PC-3 (cell line): ENCODE data around the gene WDFY3. TPM values are rescaled to one million over a fixed set of nuclear protein-coding genes. Genes with fewer than 3 reads are reported as not detected.

Experiments used
- ATAC-seq: fragments of 200-7000 bp; cut with Tn5 transposase; 2 replicates; pipeline ENCODE4 v1.9.1; 2020; ENCODE audit warnings: mild to moderate bottlenecking, moderate library complexity
- BruUV-seq: library from RNA; stranded (reverse); fragments of 400-500 nt; replicated peaks from 2 replicates; lab custom pipeline; 2021; lab: Mats Ljungman, UMichigan
- CTCF ChIA-PET: fragments of 300-600 bp; sonication (Branson Sonifier 250); formaldehyde crosslinking; loops from one replicate; lab custom pipeline; 2022; ENCODE audit warnings: antibody characterized with exemption; lab: Charles Lee
- POLR2A ChIA-PET: fragments of 300-600 bp; sonication (Branson Sonifier 250); formaldehyde crosslinking; loops from one replicate; lab custom pipeline; 2022; ENCODE audit warnings: antibody characterized with exemption; ENCODE audit not compliant: unreplicated experiment; lab: Charles Lee
- DNase-seq: peaks from one replicate; pipeline ENCODE4 v3.0.0-alpha.2; 2015
- H2AFZ ChIP-seq: fragments of 300-600 bp; sonication (generic); 2 replicates; pipeline ENCODE4 v1.6.0; 2016; ENCODE audit warnings: antibody characterized with exemption, low read length
- H3F3A ChIP-seq: fragments of 300-600 bp; sonication (generic); one replicate; pipeline ENCODE4 v1.6.0; 2017; ENCODE audit warnings: antibody characterized with exemption, low read length, control low read depth, mild to moderate bottlenecking; ENCODE audit not compliant: unreplicated experiment
- H3K27ac ChIP-seq: fragments of 300-600 bp; sonication (generic); 2 replicates; pipeline ENCODE4 v1.5.1; 2016; ENCODE audit warnings: mild to moderate bottlenecking, low read length
- H3K27me3 ChIP-seq: fragments of 300-600 bp; sonication (generic); 2 replicates; pipeline ENCODE4 v1.6.1; 2016; ENCODE audit warnings: low read length, mixed read lengths
- H3K36me3 ChIP-seq: fragments of 300-600 bp; sonication (generic); 2 replicates; pipeline ENCODE4 v1.6.1; 2016; ENCODE audit warnings: low read depth, mixed run types, low read length, mixed read lengths
- H3K4me1 ChIP-seq: fragments of 300-600 bp; sonication (generic); 2 replicates; pipeline ENCODE4 v1.5.1; 2016; ENCODE audit warnings: low read length; ENCODE audit not compliant: insufficient read depth
- H3K4me2 ChIP-seq: fragments of 300-600 bp; sonication (generic); 2 replicates; pipeline ENCODE4 v1.6.0; 2016; ENCODE audit warnings: low read length
- H3K4me3 ChIP-seq: fragments of 300-600 bp; sonication (generic); 2 replicates; pipeline ENCODE4 v1.5.1; 2016; ENCODE audit warnings: mild to moderate bottlenecking, low read length, mixed read lengths
- H3K79me2 ChIP-seq: fragments of 300-600 bp; sonication (generic); 2 replicates; pipeline ENCODE4 v1.6.1; 2017; ENCODE audit warnings: low read length, mixed read lengths
- H3K9ac ChIP-seq: fragments of 300-600 bp; sonication (generic); 2 replicates; pipeline ENCODE4 v1.6.0; 2016; ENCODE audit warnings: mild to moderate bottlenecking, low read length
- H3K9me2 ChIP-seq: fragments of 300-600 bp; sonication (generic); replicated peaks from 2 replicates; pipeline ENCODE4 v1.6.1; 2016; ENCODE audit warnings: mixed run types, low read length, mixed read lengths
- H3K9me3 ChIP-seq: fragments of 300-600 bp; sonication (generic); 2 replicates; pipeline ENCODE4 v1.6.1; 2016; ENCODE audit warnings: low read length, mixed read lengths
- H4K20me1 ChIP-seq: fragments of 300-600 bp; sonication (generic); 2 replicates; pipeline ENCODE4 v1.6.1; 2016; ENCODE audit warnings: low read length, mixed read lengths
- EZH2 ChIP-seq: fragments of 300-600 bp; sonication (generic); IDR thresholded peaks from one replicate; pipeline ENCODE4 v1.6.1; 2017; ENCODE audit warnings: antibody characterized with exemption, mild to moderate bottlenecking, low read length; ENCODE audit not compliant: unreplicated experiment
- EZH2phosphoT487 ChIP-seq: fragments of 300-600 bp; sonication (generic); IDR thresholded peaks from 2 replicates; pipeline ENCODE4 v1.6.1; 2018; ENCODE audit warnings: mild to moderate bottlenecking, antibody characterized with exemption, low read length, borderline replicate concordance
- intact Hi-C: fragments of 100-400 bp; cut with micrococcal nuclease; formaldehyde crosslinking; loops from 2 replicates; pipeline ENCODE4 v1.9.0; 2023
- total RNA-seq: library from RNA; depleted of rRNA; stranded (reverse); fragments of >200 nt; gene quantifications from 2 replicates; pipeline ENCODE4 v1.2.3, GENCODE V29; 2014
- TF ChIP-seq, protein P1 (sequence below): fragments of 300-600 bp; sonication (generic); conservative IDR thresholded peaks from 2 replicates; pipeline ENCODE4 v1.5.1; 2017; ENCODE audit warnings: antibody characterized with exemption, low read depth, mild to moderate bottlenecking, low read length

The WDFY3 gene
- total RNA-seq, 1 experiment from 2014 or later = 23.1 TPM

DNA sequence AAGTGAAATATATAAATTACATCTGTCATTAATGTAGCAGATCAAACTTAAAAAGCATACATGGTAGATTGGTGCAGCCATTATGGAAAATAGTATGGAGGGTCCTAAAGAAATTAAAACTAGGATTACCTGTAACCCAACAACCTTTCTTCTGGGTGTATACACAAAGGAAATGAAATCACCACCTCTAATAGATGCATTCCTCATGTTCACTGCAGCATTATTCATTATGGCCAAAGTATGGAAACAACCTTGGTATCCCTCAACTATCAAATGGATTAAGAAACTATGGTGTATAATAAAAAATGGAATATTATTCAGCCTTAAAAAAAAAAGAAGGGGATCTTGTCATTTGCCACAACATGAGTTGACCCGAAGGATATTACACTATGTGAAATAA lies 13.7 kb downstream of the WDFY3 start:
- Histone ChIP-seq H3K4me1 (peaks cover 19% of the 10 kb centered on the region), H3K79me2 (peaks cover 96% of the 10 kb centered on the region), H3K9me3 (no peaks in the 10 kb centered on the region), H3K27me3 (no peaks in the 10 kb centered on the region), H4K20me1 (peaks cover 22% of the 10 kb centered on the region), H2AFZ (no peak overlapping the region), H3K4me3 (no peak overlapping the region), H3K27ac (peak overlapping the region; percentile 35), H3F3A (peaks cover 10% of the 10 kb centered on the region), H3K4me2 (peak overlapping the region; percentile 71), H3K36me3 (no peaks in the 10 kb centered on the region), H3K9me2 (no peaks in the 10 kb centered on the region), H3K9ac (no peak overlapping the region)
- CTCF ChIA-PET = no interaction called here
- no peak for DNase-seq
- POLR2A ChIA-PET = no interaction called here
- TF ChIP-seq, protein P1, sequence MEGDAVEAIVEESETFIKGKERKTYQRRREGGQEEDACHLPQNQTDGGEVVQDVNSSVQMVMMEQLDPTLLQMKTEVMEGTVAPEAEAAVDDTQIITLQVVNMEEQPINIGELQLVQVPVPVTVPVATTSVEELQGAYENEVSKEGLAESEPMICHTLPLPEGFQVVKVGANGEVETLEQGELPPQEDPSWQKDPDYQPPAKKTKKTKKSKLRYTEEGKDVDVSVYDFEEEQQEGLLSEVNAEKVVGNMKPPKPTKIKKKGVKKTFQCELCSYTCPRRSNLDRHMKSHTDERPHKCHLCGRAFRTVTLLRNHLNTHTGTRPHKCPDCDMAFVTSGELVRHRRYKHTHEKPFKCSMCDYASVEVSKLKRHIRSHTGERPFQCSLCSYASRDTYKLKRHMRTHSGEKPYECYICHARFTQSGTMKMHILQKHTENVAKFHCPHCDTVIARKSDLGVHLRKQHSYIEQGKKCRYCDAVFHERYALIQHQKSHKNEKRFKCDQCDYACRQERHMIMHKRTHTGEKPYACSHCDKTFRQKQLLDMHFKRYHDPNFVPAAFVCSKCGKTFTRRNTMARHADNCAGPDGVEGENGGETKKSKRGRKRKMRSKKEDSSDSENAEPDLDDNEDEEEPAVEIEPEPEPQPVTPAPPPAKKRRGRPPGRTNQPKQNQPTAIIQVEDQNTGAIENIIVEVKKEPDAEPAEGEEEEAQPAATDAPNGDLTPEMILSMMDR = no peak
- TF ChIP-seq EZH2phosphoT487 (no peak), EZH2 (no peak)
- intact Hi-C loops = no loop called here
- BruUV-seq = no TSS peak
- no peak for ATAC-seq

DNA sequence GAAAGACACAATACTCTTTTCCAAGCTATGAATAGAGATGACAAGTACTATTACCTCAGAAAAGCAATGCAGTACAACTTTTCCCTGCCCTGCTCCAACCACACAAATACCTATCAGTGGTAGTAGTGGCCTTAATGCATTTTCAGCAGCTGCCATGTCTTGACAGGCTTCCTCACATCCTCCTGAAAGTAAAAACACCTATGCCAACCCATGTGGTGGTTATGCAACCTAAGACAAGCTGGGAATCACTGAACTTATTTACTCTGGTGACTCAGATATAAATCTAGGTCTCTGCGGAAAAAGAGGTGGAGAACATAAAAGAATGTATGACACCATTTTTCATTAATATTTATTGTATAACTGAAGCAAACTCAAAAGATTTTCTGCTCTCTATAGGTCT lies 14.5 kb downstream of the WDFY3 start:
- no peak overlapping the region for H3K4me3 ChIP-seq
- TF ChIP-seq EZH2phosphoT487 (no peak), EZH2 (no peak)
- TF ChIP-seq, protein P1 = no peak
- H3K79me2 ChIP-seq = peaks cover 90% of the 10 kb centered on the region
- DNase-seq = peak; percentile 88
- BruUV-seq = no TSS peak
- no peak overlapping the region for H3K9ac ChIP-seq
- H3K9me3 ChIP-seq = no peaks in the 10 kb centered on the region
- ATAC-seq = peak; percentile 94
- peak overlapping the region; percentile 37 for H3K27ac ChIP-seq
- no peak overlapping the region for H2AFZ ChIP-seq
- peaks cover 19% of the 10 kb centered on the region for H3K4me1 ChIP-seq
- POLR2A ChIA-PET = no interaction called here
- H3K27me3 ChIP-seq = no peaks in the 10 kb centered on the region
- H4K20me1 ChIP-seq = peaks cover 22% of the 10 kb centered on the region
- H3F3A ChIP-seq = peaks cover 10% of the 10 kb centered on the region
- H3K36me3 ChIP-seq = no peaks in the 10 kb centered on the region
- intact Hi-C loops = no loop called here
- H3K9me2 ChIP-seq = no peaks in the 10 kb centered on the region
- H3K4me2 ChIP-seq = peak overlapping the region; percentile 71
- CTCF ChIA-PET = no interaction called here

DNA sequence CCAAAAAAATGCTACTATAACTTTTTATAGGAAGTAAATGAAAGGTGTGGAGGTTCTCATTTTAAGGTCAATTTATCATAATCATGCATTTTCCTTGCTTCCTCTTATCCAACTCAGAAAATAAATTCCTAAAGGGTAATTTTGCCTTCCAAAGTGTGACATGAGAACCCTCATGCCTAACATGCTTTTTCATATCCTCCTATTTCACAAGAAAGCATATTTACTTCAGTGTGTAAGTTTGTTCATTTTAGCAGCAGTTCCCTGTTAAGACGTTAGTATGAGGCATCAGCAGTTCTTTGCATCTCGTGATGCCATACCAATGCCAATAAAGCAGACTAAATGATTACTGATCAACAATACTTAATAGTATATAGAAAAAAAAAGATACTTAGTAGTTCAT lies 18.4 kb downstream of the WDFY3 start:
- CTCF ChIA-PET = no interaction called here
- no peak overlapping the region for H3K4me2 ChIP-seq
- intact Hi-C loops = no loop called here
- H3F3A ChIP-seq = peaks cover 8% of the 10 kb centered on the region
- peaks cover 70% of the 10 kb centered on the region for H3K79me2 ChIP-seq
- no peaks in the 10 kb centered on the region for H3K9me2 ChIP-seq
- no peak overlapping the region for H3K27ac ChIP-seq
- no peaks in the 10 kb centered on the region for H3K27me3 ChIP-seq
- H3K36me3 ChIP-seq = no peaks in the 10 kb centered on the region
- ATAC-seq = no peak
- peaks cover 21% of the 10 kb centered on the region for H4K20me1 ChIP-seq
- H3K9ac ChIP-seq = no peak overlapping the region
- H3K4me1 ChIP-seq = peaks cover 16% of the 10 kb centered on the region
- no peak for DNase-seq
- no peak overlapping the region for H2AFZ ChIP-seq
- no peak overlapping the region for H3K4me3 ChIP-seq
- no peaks in the 10 kb centered on the region for H3K9me3 ChIP-seq
- POLR2A ChIA-PET = no interaction called here
- TF ChIP-seq, protein P1 = no peak
- no peak for TF ChIP-seq EZH2
- TF ChIP-seq EZH2phosphoT487 = no peak
- BruUV-seq = no TSS peak
